Globus pallidus (tissue), 1 donor: ENCODE results near the gene NDUFAF8.

ENCODE experiments used
- DNase-seq: peaks from one replicate; pipeline ENCODE4 v3.0.0-alpha.2; 2015; ENCODE audit warnings: low spot score

The NDUFAF8 gene

GRCh38 chr17:81277421-81277820 lies 38.3 kb downstream of the NDUFAF8 start:
- peak; percentile 43 for DNase-seq

GRCh38 chr17:81277946-81278693 lies 39.0 kb downstream of the NDUFAF8 start:
- DNase-seq = no peak

GRCh38 chr17:81278831-81279230 lies 39.7 kb downstream of the NDUFAF8 start:
- DNase-seq = no peak

GRCh38 chr17:81279278-81280275 lies 40.5 kb downstream of the NDUFAF8 start:
- DNase-seq = no peak

GRCh38 chr17:81280571-81280970 lies 41.5 kb downstream of the NDUFAF8 start:
- DNase-seq = no peak

GRCh38 chr17:81282141-81282540 lies 43.0 kb downstream of the NDUFAF8 start:
- DNase-seq = no peak

- no peak for DNase-seq
These were observed 43.8 kb downstream of the NDUFAF8 start for GRCh38 chr17:81282876-81283275.

GRCh38 chr17:81285179-81285878 lies 46.2 kb downstream of the NDUFAF8 start:
- peak; percentile 63 for DNase-seq

- DNase-seq = no peak
These were observed 46.8 kb downstream of the NDUFAF8 start for GRCh38 chr17:81285894-81286293.

GRCh38 chr17:81286491-81287145 lies 47.5 kb downstream of the NDUFAF8 start:
- no peak for DNase-seq

- DNase-seq = no peak
These were observed 48.0 kb downstream of the NDUFAF8 start for GRCh38 chr17:81287152-81287551.

GRCh38 chr17:81287741-81288430 lies 48.8 kb downstream of the NDUFAF8 start:
- DNase-seq = no peak

GRCh38 chr17:81288715-81289114 lies 49.6 kb downstream of the NDUFAF8 start:
- DNase-seq = no peak

GRCh38 chr17:81289627-81290026 lies 50.5 kb downstream of the NDUFAF8 start:
- no peak for DNase-seq

- no peak for DNase-seq
These were observed 51.1 kb downstream of the NDUFAF8 start for GRCh38 chr17:81290230-81290629.
